HG03045 (cell line): Measurements from ENCODE around the gene ITGB3.
"Not testable (repeated sequence)": the region's sequence is repeated elsewhere in the genome, so short reads cannot be mapped to it uniquely, and the experiment has no call there.

ENCODE experiments used
- ATAC-seq: cut with Tn5 transposase; IDR thresholded peaks from one replicate; pipeline ENCODE4 v1.9.1; 2021; ENCODE audit warnings: mild to moderate bottlenecking, moderate library complexity; ENCODE audit not compliant: unreplicated experiment

Gene ITGB3

GRCh38 chr17:47222047-47222446, 31.6 kb upstream of the ITGB3 start:
- no peak for ATAC-seq

- ATAC-seq = no peak
Measured at GRCh38 chr17:47223007-47223406, 30.6 kb upstream of the ITGB3 start.

- no peak for ATAC-seq
Measured at GRCh38 chr17:47223460-47223859, 30.2 kb upstream of the ITGB3 start.

- ATAC-seq = not testable (repeated sequence)
Measured at GRCh38 chr17:47224077-47224476, 29.6 kb upstream of the ITGB3 start.

- no peak for ATAC-seq
Measured at GRCh38 chr17:47224966-47225365, 28.7 kb upstream of the ITGB3 start.

GRCh38 chr17:47225436-47225858, 28.2 kb upstream of the ITGB3 start:
- ATAC-seq = no peak

- ATAC-seq = no peak
Measured at GRCh38 chr17:47225911-47226688, 27.5 kb upstream of the ITGB3 start.

GRCh38 chr17:47227862-47228261, 25.8 kb upstream of the ITGB3 start:
- no peak for ATAC-seq

GRCh38 chr17:47229535-47230443, 23.8 kb upstream of the ITGB3 start:
- ATAC-seq = peak; percentile 60

- ATAC-seq = no peak
Measured at GRCh38 chr17:47230864-47231263, 22.8 kb upstream of the ITGB3 start.

GRCh38 chr17:47231334-47231733, 22.3 kb upstream of the ITGB3 start:
- no peak for ATAC-seq

GRCh38 chr17:47231866-47232265, 21.8 kb upstream of the ITGB3 start:
- ATAC-seq = no peak

- ATAC-seq = no peak
Measured at GRCh38 chr17:47232465-47232864, 21.2 kb upstream of the ITGB3 start.

GRCh38 chr17:47235506-47235905, 18.1 kb upstream of the ITGB3 start:
- ATAC-seq = no peak

GRCh38 chr17:47235923-47236322, 17.7 kb upstream of the ITGB3 start:
- ATAC-seq = no peak

GRCh38 chr17:47237841-47238240, 15.8 kb upstream of the ITGB3 start:
- no peak for ATAC-seq

GRCh38 chr17:47238321-47239010, 15.2 kb upstream of the ITGB3 start:
- no peak for ATAC-seq

GRCh38 chr17:47239619-47239966, 14.0 kb upstream of the ITGB3 start:
- ATAC-seq = no peak

- ATAC-seq = no peak
Measured at GRCh38 chr17:47239967-47240651, 13.5 kb upstream of the ITGB3 start.

- no peak for ATAC-seq
Measured at GRCh38 chr17:47240806-47241205, 12.8 kb upstream of the ITGB3 start.

- no peak for ATAC-seq
Measured at GRCh38 chr17:47242648-47243047, 11.0 kb upstream of the ITGB3 start.
